Erythroblast (primary cell): ENCODE results near the gene SERPINA5.

Experiments
- GATA1 ChIP-seq: IDR thresholded peaks from 2 replicates; pipeline ENCODE4 v1.6.1; 2011; ENCODE audit warnings: low read depth, mild to moderate bottlenecking, control low read depth, low read length, moderate library complexity
- POLR2A ChIP-seq: IDR thresholded peaks from 2 replicates; pipeline ENCODE4 v1.6.1; 2011; ENCODE audit warnings: mild to moderate bottlenecking, low read length

DNA sequence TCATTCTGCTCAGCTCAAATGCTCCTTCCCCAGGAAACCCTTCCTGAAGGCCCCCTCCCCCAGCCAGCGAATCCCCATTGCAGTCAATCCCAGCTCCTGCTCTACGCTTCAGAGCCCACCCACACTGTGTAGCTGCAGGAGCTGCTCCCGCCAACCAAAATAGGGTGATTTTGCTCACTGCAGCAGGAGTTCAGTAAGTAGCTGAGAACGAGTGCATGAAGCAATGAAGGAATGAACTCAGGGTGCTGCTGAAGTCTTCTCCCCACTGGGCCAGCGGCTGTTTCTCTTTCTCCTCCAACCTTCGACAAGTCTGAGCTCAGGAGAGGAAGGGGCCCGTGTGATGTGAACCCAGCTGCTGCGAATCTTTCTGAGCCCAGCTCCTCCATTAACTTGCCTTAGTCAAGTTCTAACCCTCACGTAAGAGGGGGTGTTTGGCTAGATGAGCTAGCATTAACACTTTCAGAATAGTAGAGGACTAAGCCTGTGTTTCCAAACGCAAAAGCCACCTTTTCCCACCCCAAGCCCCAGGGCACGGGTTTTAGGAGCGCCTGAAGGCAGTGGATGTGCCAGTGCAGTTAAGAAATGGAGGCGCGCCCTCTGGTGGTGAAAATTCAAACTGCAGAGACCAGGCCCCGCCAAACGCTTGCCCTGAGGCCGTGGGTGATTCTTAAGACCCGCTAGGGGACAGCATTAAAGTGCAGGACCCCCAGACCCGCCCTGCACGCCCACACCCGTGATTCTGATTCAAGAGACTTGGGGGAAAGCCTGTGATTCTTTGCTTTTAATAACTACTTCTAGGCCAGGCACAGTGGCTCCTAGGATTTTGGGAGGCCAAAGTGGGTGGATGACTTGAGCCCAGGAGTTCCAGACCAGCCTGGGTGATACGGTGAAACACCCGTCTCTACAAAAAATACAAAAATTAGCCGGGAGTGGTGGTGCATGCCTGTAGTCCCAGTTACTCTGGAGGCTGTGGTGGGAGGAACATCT, 31.9 kb upstream of the SERPINA5 start:
- TF ChIP-seq POLR2A (no peak), GATA1 (no peak)
